Brain microvascular endothelial cell (primary cell): ENCODE results near the gene LRRC71.

Source experiments
- DNase-seq: peaks from one replicate; pipeline ENCODE4 v3.0.0-alpha.2; 2020
- H3K27ac ChIP-seq: fragments of 250-450 bp; sonication (Bioruptor Pico); 2 replicates; pipeline ENCODE4 v1.5.1; 2020; ENCODE audit warnings: mild to moderate bottlenecking, moderate library complexity
- H3K27me3 ChIP-seq: fragments of 250-450 bp; sonication (Bioruptor Pico); replicated peaks from 2 replicates; pipeline ENCODE4 v1.5.1; 2020; ENCODE audit warnings: mild to moderate bottlenecking
- H3K36me3 ChIP-seq: fragments of 250-450 bp; sonication (Bioruptor Pico); replicated peaks from 2 replicates; pipeline ENCODE4 v1.5.1; 2020; ENCODE audit warnings: mild to moderate bottlenecking
- H3K4me3 ChIP-seq: 2 replicates; pipeline ENCODE4 v1.5.1; 2011; ENCODE audit warnings: low read depth, mild to moderate bottlenecking, control low read depth, low read length, moderate library complexity
- in situ Hi-C: cut with HindIII; loops from 2 replicates; pipeline ENCODE4 v1.10.0; 2017; ENCODE audit warnings: low sequenced_read_pairs, low pct_ligation_motif_present
- TF ChIP-seq, protein P1 (sequence below): IDR thresholded peaks from 2 replicates; pipeline ENCODE4 v1.5.1; 2011; ENCODE audit warnings: low read depth, mild to moderate bottlenecking, moderate library complexity, low read length, control low read depth, inconsistent platforms; ENCODE audit errors: missing control alignments

Gene LRRC71

GRCh38 chr1:156900896-156901589, 19.4 kb upstream of the LRRC71 start:
- H3K27ac ChIP-seq, result no peak overlapping the region
- no peak overlapping the region for H3K4me3 ChIP-seq
- TF ChIP-seq, protein P1, sequence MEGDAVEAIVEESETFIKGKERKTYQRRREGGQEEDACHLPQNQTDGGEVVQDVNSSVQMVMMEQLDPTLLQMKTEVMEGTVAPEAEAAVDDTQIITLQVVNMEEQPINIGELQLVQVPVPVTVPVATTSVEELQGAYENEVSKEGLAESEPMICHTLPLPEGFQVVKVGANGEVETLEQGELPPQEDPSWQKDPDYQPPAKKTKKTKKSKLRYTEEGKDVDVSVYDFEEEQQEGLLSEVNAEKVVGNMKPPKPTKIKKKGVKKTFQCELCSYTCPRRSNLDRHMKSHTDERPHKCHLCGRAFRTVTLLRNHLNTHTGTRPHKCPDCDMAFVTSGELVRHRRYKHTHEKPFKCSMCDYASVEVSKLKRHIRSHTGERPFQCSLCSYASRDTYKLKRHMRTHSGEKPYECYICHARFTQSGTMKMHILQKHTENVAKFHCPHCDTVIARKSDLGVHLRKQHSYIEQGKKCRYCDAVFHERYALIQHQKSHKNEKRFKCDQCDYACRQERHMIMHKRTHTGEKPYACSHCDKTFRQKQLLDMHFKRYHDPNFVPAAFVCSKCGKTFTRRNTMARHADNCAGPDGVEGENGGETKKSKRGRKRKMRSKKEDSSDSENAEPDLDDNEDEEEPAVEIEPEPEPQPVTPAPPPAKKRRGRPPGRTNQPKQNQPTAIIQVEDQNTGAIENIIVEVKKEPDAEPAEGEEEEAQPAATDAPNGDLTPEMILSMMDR, result no peak
- H3K36me3 ChIP-seq, result no peaks in the 10 kb centered on the region
- in situ Hi-C loops, result no loop called here
- DNase-seq, result no peak
- no peaks in the 10 kb centered on the region for H3K27me3 ChIP-seq

DNA sequence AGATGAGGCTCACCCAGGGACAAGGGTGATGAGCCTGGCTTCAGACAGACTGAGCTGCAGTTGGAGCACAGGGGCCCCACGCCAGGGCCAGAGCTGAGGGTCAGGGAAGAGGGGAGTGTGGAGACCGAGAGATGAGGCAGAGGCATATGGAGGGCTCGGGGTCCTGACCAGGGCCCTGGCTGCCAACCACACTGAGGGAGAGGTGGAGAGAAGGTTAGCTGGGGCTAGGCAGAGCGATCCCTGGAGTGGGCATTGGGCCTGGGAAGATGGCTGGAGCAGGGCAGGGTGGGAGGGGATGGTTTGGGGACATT, 18.9 kb upstream of the LRRC71 start:
- H3K4me3 ChIP-seq, result no peak overlapping the region
- in situ Hi-C loops, result no loop called here
- TF ChIP-seq, protein P1, result no peak
- peaks cover under 1% of the 10 kb centered on the region for H3K36me3 ChIP-seq
- no peak for DNase-seq
- H3K27ac ChIP-seq, result no peak overlapping the region
- no peaks in the 10 kb centered on the region for H3K27me3 ChIP-seq

DNA sequence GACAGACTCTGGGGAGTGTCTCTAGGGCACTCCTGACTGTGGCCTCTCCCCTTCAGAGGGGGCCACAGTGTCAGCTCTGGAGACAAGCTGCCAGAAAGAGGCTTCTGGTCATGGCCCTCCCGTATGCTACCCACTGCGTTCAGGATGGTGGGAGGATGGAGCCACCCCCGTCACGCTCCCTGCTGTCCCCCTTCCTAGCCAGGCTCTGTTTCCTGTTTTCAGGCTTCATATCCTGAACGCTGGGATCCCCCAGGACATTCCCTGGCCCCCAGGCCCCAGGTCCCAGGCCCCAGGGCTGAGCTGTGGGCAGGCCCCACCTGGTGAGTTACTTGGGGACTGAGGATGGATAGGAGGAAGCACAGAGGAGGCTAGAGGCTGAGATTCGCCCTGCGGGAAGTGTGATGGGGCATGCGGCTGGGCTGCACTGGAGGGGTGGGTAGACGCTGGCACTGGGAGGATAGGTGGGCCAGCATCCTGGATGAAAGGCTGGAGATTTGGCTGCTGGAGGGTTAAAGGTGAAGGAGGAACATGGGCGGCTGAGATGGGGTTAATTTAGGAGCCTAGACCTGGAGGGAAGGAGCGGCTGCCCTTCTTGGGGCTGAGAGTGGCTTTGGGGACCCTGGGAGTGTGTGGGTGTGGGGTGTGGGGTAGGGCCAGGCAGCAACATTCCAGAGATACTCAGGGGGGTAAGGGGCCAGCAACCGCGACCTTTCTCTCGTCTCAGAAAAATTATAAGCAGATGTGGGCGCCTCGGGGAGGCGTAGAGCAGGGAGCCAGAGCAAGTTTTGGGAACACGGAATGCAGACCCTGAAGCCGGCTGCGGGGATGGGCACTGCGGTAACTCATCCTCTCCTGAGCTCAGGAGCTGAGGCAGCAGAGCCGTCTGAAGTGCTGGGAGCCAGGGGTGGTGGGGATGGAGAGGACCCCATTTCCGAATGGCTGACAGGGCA, 18.2 kb upstream of the LRRC71 start:
- Histone ChIP-seq H3K4me3 (no peak overlapping the region), H3K27ac (no peak overlapping the region), H3K36me3 (peaks cover 5% of the 10 kb centered on the region), H3K27me3 (no peaks in the 10 kb centered on the region)
- in situ Hi-C loops, result no loop called here
- no peak for DNase-seq
- TF ChIP-seq, protein P1, result no peak

DNA sequence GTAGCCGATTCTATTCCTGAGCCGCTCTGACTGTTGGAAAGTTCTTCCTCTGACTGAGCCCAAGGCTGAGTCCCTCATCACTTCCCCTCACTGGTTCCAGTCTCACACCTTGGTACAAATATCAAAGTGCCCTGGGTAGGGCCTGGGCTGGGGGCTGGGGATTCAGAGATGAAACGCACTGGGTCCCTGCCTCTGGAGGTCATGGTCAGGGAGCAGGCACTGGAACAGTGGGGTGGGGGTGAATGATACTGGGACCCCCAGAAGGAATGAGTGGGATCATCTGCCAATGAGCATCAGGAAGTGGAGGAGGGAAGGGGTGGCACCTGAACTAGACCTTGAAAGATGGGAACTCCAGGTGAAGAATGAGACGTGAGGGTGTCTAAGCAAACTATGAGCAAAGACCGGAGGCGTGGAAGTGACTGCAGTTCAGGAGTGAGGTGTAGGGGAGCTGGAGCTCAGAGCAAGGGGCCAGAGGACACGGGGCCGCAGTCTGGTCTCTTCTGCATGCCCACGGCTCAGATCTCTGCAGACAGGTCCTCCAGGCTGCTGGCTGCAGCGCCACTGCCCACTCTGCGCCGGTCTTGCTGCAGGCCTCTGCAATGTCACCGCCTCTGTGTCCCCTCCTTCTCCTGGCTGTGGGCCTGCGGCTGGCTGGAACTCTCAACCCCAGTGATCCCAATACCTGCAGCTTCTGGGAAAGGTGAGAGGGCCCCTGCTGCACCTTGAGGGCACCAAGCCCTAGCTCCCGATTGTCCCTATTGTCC, 16.9 kb upstream of the LRRC71 start:
- H3K4me3 ChIP-seq, result no peak overlapping the region
- peaks cover 11% of the 10 kb centered on the region for H3K36me3 ChIP-seq
- H3K27ac ChIP-seq, result no peak overlapping the region
- in situ Hi-C loops, result no loop called here
- no peaks in the 10 kb centered on the region for H3K27me3 ChIP-seq
- TF ChIP-seq, protein P1, result no peak
- no peak for DNase-seq

GRCh38 chr1:156904187-156904959, 16.1 kb upstream of the LRRC71 start:
- H3K4me3 ChIP-seq, result no peak overlapping the region
- no peak for DNase-seq
- no peaks in the 10 kb centered on the region for H3K27me3 ChIP-seq
- H3K36me3 ChIP-seq, result peaks cover 18% of the 10 kb centered on the region
- TF ChIP-seq, protein P1, result no peak
- in situ Hi-C loops, result no loop called here
- H3K27ac ChIP-seq, result no peak overlapping the region
